Sigmoid colon (tissue), 7 donors: ENCODE results near the gene NUDT22. TPM values are rescaled to one million over a fixed set of nuclear protein-coding genes. Genes with fewer than 3 reads are reported as not detected.
A peak's percentile ranks its signal among the peaks of the same experiment; 100 is the strongest.

Source experiments
- DNase-seq: peaks from one replicate; pipeline ENCODE4 v3.0.0-alpha.2; 2019
- H3K27ac ChIP-seq, 4 donors: fragments of 200-600 bp; sonication (generic); one replicate each; pipeline ENCODE4 v1.5.1; 2016 to 2019; ENCODE audit warnings: mild to moderate bottlenecking in 1 of 4
- H3K27me3 ChIP-seq, 3 donors: fragments of 200-600 bp; sonication (generic); one replicate each; pipeline ENCODE4 v1.5.1; 2019; ENCODE audit warnings: mild to moderate bottlenecking in 1 of 3
- H3K36me3 ChIP-seq, 4 donors: fragments of 200-600 bp; sonication (generic); one replicate each; pipeline ENCODE4 v1.5.1; 2016 to 2019
- H3K4me1 ChIP-seq, 4 donors: fragments of 200-600 bp; sonication (generic); one replicate each; pipeline ENCODE4 v1.5.1; 2017 to 2019
- H3K4me3 ChIP-seq, 4 donors: fragments of 200-600 bp; sonication (generic); one replicate each; pipeline ENCODE4 v1.5.1; 2017 to 2019; ENCODE audit warnings: mild to moderate bottlenecking in 2 of 4, moderate library complexity in 1 of 4
- H3K9me3 ChIP-seq, 4 donors: fragments of 200-600 bp in 3 of 4; sonication (generic) in 3 of 4; one replicate each; pipeline versions ENCODE4 v1.5.1 to v1.6.1; 2013 to 2019
- CTCF ChIP-seq, 4 experiments: fragments of 450-650 bp in 3 of 4; fragments of 200-600 bp in 1 of 4; IDR thresholded peaks; one replicate each; pipeline ENCODE4 v1.5.1; 2016 to 2019; ENCODE audit warnings: antibody characterized with exemption in 4 of 4, mild to moderate bottlenecking in 3 of 4, moderate library complexity in 2 of 4
- EP300 ChIP-seq, 4 donors: sonication (generic); formaldehyde crosslinking; IDR thresholded peaks; one replicate each; pipeline ENCODE4 v1.6.1; 2017; ENCODE audit warnings: antibody characterized with exemption in 4 of 4
- POLR2A ChIP-seq, 2 donors: fragments of 450-650 bp; IDR thresholded peaks; one replicate each; pipeline ENCODE4 v1.6.1; 2016; ENCODE audit warnings: antibody characterized with exemption in 2 of 2, mild to moderate bottlenecking in 2 of 2, moderate library complexity in 2 of 2
- POLR2AphosphoS5 ChIP-seq, 4 donors: sonication (generic); formaldehyde crosslinking; IDR thresholded peaks; one replicate each; pipeline ENCODE4 v1.6.1; 2017; ENCODE audit warnings: antibody characterized with exemption in 4 of 4
- WGBS, 2 donors: extraction: QIAGEN DNeasy Blood & Tissue Kit; methylation state at CpG; one replicate each; pipeline ENCODE4 v1.1.7; 2013; 5-methylcytosine and 5-hydroxymethylcytosine counted together
- intact Hi-C: fragments of 100-400 bp; cut with DNase I; formaldehyde crosslinking; loops from one replicate; pipeline ENCODE4 v1.15.1; 2023
- polyA plus RNA-seq, 3 donors: library from polyadenylated mRNA; stranded (reverse); fragments of 200-250 nt; gene quantifications; one replicate each; pipeline ENCODE4 v1.2.3, GENCODE V29; 2013
- total RNA-seq, 4 donors: library from RNA; depleted of rRNA; stranded (reverse); fragments of >200 nt; gene quantifications; one replicate each; pipeline ENCODE4 v1.1.0, GENCODE V29; 2016
- donor health status: healthy with polysubstance abuse.
- donor health status: Bipolar disorder and iron deficiency.
- donor health status: healthy.

NUDT22 gene
- total and polyA plus RNA-seq, 7 donors, result 41.4 to 130 (median 64.8) TPM

GRCh38 chr11:64247729-64248531, 21.9 kb downstream of the NUDT22 start:
- DNase-seq, result no peak
- TF ChIP-seq EP300 (IDR thresholded peaks at IDR 0.05) (no peak), CTCF (IDR thresholded peaks at IDR 0.05) (no peak), POLR2AphosphoS5 (IDR thresholded peaks at IDR 0.05) (no peak), POLR2A (IDR thresholded peaks at IDR 0.05) (no peak)
- Histone ChIP-seq H3K27me3 (no peaks in the 10 kb centered on the region), H3K4me3 (peak overlapping the region; percentile 52 to 64 (median 56)), H3K27ac (peak overlapping the region; percentile 83 to 94 (median 89)), H3K36me3 (peaks cover 0 to 9% (median 4%) of the 10 kb centered on the region in 4 donors), H3K9me3 (no peaks in the 10 kb centered on the region), H3K4me1 (peaks cover 0 to 67% (median 46%) of the 10 kb centered on the region in 4 donors)
- intact Hi-C loops, result loop anchor here (5.0 kb wide), 1 partner anchor 54 kb away; the partner anchor contains the start of gene CATSPERZ
- WGBS, 2 donors, result 31 to 53% methylated on average over 31 of the region's 31 CpGs

DNA sequence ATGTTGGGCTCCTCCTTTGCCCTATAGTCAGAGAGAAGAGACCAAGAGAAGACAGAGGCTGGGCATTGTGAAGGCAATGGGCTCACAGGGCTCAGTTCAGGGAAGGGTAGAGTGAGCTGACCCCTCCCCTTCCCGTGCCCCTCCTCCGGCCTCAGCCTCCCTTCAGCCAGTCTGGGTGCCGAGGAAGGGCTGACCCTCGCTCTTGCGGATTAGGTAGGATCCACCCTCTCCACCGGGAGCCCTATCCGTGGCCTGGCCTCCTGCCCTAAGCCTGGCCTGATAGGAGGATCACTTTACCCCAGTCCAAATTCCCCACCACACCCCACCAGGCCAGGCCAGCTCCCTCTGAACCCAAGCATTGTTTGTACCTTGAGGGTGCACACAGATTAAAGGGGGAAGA, 22.5 kb downstream of the NUDT22 start:
- no peak for TF ChIP-seq POLR2AphosphoS5 (IDR thresholded peaks at IDR 0.05)
- no peak for TF ChIP-seq POLR2A (IDR thresholded peaks at IDR 0.05)
- no peak for TF ChIP-seq EP300 (IDR thresholded peaks at IDR 0.05)
- TF ChIP-seq CTCF (IDR thresholded peaks at IDR 0.05), result no peak
- Histone ChIP-seq H3K36me3 (peaks cover 0 to 7% (median 2%) of the 10 kb centered on the region in 4 donors), H3K27me3 (no peaks in the 10 kb centered on the region), H3K27ac (no peak overlapping the region), H3K4me1 (peaks cover 0 to 69% (median 46%) of the 10 kb centered on the region in 4 donors), H3K9me3 (no peaks in the 10 kb centered on the region), H3K4me3 (no peak overlapping the region)
- WGBS, 2 donors, result 76 to 87% methylated on average over 7 of the region's 7 CpGs
- no peak for DNase-seq
- intact Hi-C loops, result loop anchor here (5.0 kb wide), 1 partner anchor 54 kb away; the partner anchor contains the start of gene CATSPERZ

GRCh38 chr11:64249038-64249437, 23.0 kb downstream of the NUDT22 start:
- WGBS, 2 donors, result 93 to 94% methylated on average over 4 of the region's 4 CpGs
- Histone ChIP-seq H3K4me3 (no peak overlapping the region), H3K9me3 (no peaks in the 10 kb centered on the region), H3K27ac (no peak overlapping the region), H3K4me1 (peaks cover 0 to 68% (median 46%) of the 10 kb centered on the region in 4 donors), H3K27me3 (no peaks in the 10 kb centered on the region), H3K36me3 (peaks cover 0 to 2% (median 0%) of the 10 kb centered on the region in 4 donors)
- intact Hi-C loops, result loop anchor here (5.0 kb wide), 1 partner anchor 53 kb away; the partner anchor contains the start of gene CATSPERZ
- DNase-seq, result no peak
- TF ChIP-seq EP300 (IDR thresholded peaks at IDR 0.05) (no peak), POLR2AphosphoS5 (IDR thresholded peaks at IDR 0.05) (no peak), CTCF (IDR thresholded peaks at IDR 0.05) (no peak)

DNA sequence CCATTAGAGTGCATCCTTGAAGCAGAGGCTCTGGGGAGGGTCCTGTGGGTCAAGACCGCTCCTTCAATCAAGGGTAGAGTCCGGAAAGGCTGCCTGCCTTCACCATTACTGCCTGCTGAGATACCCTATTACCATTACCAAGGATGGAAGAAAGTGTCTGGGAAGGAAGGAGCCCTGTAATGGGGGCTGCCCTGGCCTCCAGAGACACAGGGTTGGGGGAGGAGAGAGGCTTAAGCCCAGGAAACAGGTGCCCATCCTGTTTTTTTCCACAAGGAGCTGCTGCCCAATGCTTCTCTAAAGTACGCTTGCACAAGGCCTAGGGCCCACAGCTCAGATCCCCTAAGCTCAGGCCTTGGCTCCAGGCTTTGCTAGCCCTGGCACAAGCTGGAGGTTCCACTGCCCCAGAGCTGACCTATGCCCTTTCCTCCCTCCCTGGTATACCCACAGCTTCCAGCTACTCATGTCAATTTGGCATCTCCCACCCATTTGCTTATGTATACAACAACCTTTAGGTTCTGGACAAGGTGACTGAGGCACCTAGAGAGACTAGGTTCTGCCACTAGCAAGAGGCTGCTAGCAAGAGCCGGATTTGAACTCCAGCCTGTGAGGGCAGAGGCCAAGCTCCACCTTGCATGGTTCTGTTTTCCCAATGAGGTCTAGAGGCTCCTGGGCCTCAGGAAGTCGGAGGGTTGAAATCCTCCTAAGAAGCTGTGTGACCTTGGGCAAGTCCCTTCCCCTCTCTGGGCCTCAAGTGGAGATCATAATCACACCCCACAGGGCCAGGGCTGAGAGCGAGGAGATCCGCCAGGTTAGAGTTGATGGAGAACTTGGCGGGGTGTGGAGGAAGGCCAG, 23.7 kb downstream of the NUDT22 start:
- Histone ChIP-seq H3K4me1 (peaks cover 0 to 63% (median 45%) of the 10 kb centered on the region in 4 donors), H3K4me3 (no peak overlapping the region), H3K9me3 (no peaks in the 10 kb centered on the region), H3K27me3 (no peaks in the 10 kb centered on the region), H3K36me3 (peaks cover 0 to 5% (median 2%) of the 10 kb centered on the region in 4 donors), H3K27ac (no peak overlapping the region)
- intact Hi-C loops, result loop anchor here (5.0 kb wide), 1 partner anchor 53 kb away; the partner anchor contains the start of gene CATSPERZ
- DNase-seq, result no peak
- 88 to 89% methylated on average over 8 of the region's 8 CpGs for WGBS, 2 donors
- no peak for TF ChIP-seq EP300 (IDR thresholded peaks at IDR 0.05)
- TF ChIP-seq POLR2AphosphoS5 (IDR thresholded peaks at IDR 0.05), result no peak
- no peak for TF ChIP-seq CTCF (IDR thresholded peaks at IDR 0.05)
- TF ChIP-seq POLR2A (IDR thresholded peaks at IDR 0.05), result no peak
